ENCODE data around the gene TCF15.
A peak's percentile ranks its signal among the peaks of the same experiment; 100 is the strongest.

The TCF15 gene, protein sequence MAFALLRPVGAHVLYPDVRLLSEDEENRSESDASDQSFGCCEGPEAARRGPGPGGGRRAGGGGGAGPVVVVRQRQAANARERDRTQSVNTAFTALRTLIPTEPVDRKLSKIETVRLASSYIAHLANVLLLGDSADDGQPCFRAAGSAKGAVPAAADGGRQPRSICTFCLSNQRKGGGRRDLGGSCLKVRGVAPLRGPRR

DNA sequence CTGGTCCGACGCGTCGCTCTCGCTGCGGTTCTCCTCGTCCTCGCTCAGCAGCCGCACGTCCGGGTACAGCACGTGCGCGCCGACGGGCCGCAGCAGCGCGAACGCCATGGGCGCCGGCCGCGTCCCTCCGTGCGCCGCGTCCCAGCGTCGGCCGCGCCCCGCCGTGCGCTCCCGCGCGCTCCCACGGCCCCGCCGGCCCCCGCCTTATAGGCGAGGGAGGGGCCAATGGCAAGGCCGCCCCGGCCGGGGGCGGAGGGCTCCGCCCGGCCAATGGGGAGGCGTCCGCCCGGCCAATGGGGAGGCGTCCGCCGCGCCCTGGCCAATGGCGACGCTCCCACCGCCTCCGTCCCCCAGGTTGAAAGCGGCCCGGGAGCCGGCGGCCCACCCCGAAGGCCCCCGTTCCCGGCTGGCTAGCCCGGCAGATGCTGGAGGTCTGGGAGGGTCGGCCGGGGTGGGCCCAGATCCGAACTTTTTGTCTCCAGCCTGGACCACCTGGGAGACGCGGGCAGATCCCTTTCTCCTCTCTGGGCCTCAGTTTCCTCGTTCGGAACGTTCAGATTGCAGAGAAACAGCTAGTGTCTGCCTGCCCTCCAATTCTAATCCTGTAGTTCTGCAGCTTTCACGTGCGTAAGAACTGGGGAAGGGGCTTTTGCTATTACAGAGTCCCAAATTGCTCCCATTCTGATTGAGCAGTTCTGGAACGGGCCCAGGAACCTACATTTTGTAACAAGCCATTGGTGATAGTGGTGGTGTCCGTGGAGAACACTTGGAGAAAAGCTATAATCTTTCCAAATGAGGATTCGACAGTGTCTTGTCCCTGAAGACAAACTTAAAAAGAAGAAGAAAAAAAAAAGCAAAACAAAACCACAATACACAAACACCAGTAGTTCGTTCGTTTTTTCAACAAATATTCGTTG is at the start of gene TCF15:
Gene TCF15 (minus strand): TSS at position 180 of the 917 bp plus-strand sequence. CDS start 72 bp downstream, at position 108.
- DNase-seq (ENCODE audit: low spot score), result no peak

- no peak for DNase-seq (ENCODE audit: low spot score)
Observed at GRCh38 chr20:658731-659291, 48.7 kb upstream of the TCF15 start.

DNA sequence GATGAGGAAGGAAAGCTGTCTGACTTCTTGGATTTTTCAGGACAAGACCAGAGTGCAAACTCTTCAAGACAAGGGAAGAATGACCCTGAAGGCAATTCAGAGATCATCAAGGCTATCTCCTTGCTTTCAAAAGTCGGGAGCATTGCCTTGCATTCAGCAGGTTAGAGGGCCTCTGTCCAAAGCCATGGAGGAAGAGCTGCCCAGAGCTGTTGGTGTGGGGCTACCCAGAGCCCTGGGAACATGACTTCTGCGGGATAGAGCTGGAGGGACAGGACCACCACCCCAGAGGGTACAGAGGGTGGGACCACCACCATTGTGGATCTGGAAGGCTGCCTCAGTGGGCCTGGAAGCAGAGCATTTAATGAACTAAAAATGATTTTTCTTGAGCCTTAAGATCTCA is 48.1 kb upstream of the TCF15 start:
- no peak for DNase-seq (ENCODE audit: low spot score)

DNA sequence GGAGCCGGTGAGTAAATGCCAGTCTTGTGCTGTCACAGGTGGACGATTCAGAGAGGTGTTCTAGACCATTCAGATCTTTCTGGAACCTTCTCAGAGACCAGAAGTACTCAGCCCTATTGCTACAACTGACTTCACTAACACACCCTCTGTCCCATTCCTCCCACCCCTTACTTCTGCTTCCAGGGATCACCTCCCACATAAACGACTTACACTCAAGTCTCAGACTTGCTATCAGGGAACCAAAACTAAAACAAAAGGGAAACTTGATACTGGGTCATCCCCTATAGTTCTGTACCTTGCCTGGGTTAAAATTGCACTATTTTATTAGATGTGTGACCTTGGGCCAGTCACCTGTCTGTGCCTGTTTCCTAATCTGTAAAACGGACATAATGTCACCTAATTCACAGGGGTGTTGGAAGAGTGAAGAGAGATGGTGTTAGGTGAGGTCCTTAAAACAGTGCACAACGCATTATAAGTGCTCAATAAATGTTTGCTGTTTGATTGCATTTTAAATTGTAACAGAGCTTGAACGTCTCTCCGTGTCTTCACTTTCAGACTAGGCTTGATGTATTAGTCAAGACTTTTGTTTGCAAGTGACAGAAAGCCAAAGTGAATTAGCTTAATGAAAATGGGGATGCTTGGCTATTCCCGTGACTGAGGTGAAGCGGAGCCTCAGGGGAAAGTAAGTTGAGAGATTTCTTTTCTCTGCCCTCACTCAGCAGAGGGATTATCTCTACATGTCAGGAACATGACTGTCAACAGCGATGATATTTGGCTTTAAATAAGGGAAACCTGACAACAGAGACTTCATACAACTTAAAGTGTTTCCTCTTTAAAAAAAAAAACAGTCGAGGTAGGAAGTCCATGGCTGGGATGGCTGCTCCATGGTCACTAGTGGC is 45.9 kb upstream of the TCF15 start:
- no peak for DNase-seq (ENCODE audit: low spot score)

DNA sequence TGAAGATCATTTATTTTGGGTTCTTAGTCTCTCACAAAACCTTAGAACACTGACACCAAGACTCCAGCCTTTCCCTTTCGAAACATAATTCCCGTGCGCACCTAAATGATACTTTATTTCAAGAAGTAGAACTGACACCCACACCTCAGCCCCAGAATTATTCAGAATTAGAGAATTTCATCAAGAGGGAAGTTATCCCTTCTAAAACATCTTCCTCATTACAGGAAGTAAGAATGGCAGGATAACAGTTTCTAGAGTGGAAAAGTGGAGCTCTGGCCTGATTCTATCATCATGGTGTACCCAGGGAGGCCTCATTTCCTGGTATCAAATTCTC is 44.3 kb upstream of the TCF15 start:
- no peak for DNase-seq (ENCODE audit: low spot score)

GRCh38 chr20:653590-654416 is 43.7 kb upstream of the TCF15 start:
- DNase-seq (ENCODE audit: low spot score), result no peak

GRCh38 chr20:653110-653589 is 43.0 kb upstream of the TCF15 start, which contains the start of gene SRXN1:
Gene SRXN1 (minus strand): TSS chr20:653200. CDS start chr20:653185, 15 bp downstream.
- DNase-seq (ENCODE audit: low spot score), result peak; percentile 60

- DNase-seq (ENCODE audit: low spot score), result no peak
Observed at GRCh38 chr20:652615-653109, 42.6 kb upstream of the TCF15 start.

- DNase-seq (ENCODE audit: low spot score), result no peak
Observed at GRCh38 chr20:651713-652614, 41.9 kb upstream of the TCF15 start.

GRCh38 chr20:650954-651353 is 40.8 kb upstream of the TCF15 start:
- DNase-seq (ENCODE audit: low spot score), result no peak

- DNase-seq (ENCODE audit: low spot score), result no peak
Observed at GRCh38 chr20:650281-650680, 40.2 kb upstream of the TCF15 start.

DNA sequence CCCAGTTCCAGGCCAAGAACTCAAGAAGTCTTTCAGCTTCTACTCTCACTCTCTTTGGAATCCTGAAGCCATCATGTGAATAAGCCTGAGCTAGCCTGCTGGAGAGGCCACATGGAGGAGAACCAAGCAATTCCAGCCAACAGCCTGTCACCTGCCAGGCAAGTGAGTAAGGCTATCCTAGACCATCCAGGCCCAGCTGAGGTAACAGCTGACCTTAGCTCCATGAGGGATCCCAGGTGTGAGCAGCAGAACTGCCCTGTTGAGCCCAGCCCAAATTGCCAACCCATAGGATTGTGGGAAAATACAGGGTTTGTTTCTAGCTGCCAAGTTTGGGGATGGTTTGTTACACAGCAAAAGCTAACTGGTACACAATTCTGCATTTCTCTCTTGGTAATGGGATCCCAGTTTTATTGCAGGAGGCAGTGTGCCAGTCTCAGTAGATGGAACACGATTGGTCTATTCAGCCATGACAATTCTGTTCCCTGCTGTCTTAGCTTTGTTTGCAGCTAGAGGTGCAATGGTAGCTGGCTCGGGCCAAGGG is 37.4 kb upstream of the TCF15 start:
- DNase-seq (ENCODE audit: low spot score), result no peak

DNA sequence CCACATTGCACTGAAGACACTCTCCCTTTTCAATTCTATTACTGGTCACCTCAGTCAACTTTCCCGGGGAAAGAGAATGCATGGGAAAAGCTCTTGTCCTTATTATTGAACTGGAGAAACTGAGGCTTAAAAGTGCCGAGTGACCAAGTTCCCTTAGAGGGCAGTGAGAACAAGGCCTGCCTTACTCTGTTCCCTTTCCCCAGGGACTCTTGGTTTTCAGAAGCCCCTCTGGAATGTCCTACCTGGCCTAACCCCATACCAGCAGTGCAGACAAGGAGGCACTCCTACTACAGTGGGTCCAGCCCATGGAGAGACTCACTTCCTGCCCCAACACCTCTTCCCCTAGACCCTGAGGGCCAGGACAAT is 36.7 kb upstream of the TCF15 start:
- no peak for DNase-seq (ENCODE audit: low spot score)

GRCh38 chr20:646107-646867 is 36.2 kb upstream of the TCF15 start:
- no peak for DNase-seq (ENCODE audit: low spot score)

DNA sequence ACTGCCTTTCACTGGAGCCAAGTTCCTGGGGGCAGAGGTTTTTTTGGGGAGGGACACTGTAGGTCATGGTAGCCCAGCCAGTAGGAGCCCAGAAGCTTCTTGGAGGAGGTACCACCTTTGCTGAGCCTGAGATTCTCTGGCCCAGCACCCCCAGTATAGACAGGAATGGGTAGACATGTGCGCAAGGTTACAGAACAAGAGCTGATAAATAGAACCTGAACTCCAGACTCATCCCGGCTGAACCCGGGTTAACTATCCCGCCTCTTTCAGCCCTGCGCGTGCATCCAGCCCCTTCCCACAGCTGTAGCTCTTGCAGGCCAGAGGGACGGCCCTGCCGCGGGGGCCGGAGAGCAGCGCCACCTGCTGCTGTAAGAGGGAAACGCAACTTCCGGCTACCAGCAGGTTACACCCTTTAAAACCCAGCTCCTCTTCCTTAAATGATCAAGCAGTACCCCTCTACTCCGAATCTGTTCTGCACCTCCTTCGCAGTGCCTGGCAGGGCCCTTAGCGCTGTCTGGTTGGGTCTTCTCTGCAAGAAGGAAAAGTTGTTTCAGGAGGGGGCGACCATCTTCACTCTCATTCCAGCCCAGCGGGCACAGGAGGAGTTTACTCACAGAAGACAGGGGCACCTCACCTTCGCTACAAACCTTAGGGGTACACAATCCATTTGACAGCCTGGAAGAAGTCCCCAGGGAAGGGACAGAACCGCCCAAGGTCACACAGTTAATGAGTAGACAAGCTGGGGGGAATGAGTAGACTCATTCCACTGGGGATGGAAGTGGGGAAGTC is 35.4 kb upstream of the TCF15 start:
- DNase-seq (ENCODE audit: low spot score), result no peak

- no peak for DNase-seq (ENCODE audit: low spot score)
Observed at GRCh38 chr20:644692-645317, 34.7 kb upstream of the TCF15 start.

- DNase-seq (ENCODE audit: low spot score), result no peak
Observed at GRCh38 chr20:642398-643174, 32.5 kb upstream of the TCF15 start.

Measured in pons (tissue), 1 donor.